GM06990 (cell line): Measurements from ENCODE around the gene TMEM134.

Experiments
- DNase-seq: peaks from one replicate; pipeline ENCODE4 v3.0.0-alpha.2; 2011; ENCODE audit not compliant: insufficient read length; ENCODE audit errors: extremely low read depth
- H3K27me3 ChIP-seq: replicated peaks from 2 replicates; pipeline ENCODE4 v1.6.0; 2011; ENCODE audit warnings: low read length; ENCODE audit not compliant: control insufficient read depth, insufficient read depth
- H3K36me3 ChIP-seq: 2 replicates; pipeline ENCODE4 v1.5.1; 2011; ENCODE audit warnings: low read length; ENCODE audit not compliant: control insufficient read depth, insufficient read depth
- H3K4me3 ChIP-seq: replicated peaks from 2 replicates; pipeline ENCODE4 v1.5.1; 2011; ENCODE audit warnings: low read depth, mild to moderate bottlenecking, control low read depth, low read length
- TF ChIP-seq, protein P1 (sequence below): IDR thresholded peaks from 2 replicates; pipeline ENCODE4 v1.5.1; 2011; ENCODE audit warnings: low read length, control low read depth, mild to moderate bottlenecking, inconsistent platforms; ENCODE audit not compliant: insufficient read depth, poor library complexity, severe bottlenecking

Gene TMEM134

GRCh38 chr11:67492069-67492727, 23.1 kb upstream of the TMEM134 start:
- peak; percentile 11 for DNase-seq
- Histone ChIP-seq H3K27me3 (no peaks in the 10 kb centered on the region), H3K36me3 (peaks cover 51% of the 10 kb centered on the region), H3K4me3 (no peak overlapping the region)
- TF ChIP-seq, protein P1, sequence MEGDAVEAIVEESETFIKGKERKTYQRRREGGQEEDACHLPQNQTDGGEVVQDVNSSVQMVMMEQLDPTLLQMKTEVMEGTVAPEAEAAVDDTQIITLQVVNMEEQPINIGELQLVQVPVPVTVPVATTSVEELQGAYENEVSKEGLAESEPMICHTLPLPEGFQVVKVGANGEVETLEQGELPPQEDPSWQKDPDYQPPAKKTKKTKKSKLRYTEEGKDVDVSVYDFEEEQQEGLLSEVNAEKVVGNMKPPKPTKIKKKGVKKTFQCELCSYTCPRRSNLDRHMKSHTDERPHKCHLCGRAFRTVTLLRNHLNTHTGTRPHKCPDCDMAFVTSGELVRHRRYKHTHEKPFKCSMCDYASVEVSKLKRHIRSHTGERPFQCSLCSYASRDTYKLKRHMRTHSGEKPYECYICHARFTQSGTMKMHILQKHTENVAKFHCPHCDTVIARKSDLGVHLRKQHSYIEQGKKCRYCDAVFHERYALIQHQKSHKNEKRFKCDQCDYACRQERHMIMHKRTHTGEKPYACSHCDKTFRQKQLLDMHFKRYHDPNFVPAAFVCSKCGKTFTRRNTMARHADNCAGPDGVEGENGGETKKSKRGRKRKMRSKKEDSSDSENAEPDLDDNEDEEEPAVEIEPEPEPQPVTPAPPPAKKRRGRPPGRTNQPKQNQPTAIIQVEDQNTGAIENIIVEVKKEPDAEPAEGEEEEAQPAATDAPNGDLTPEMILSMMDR: no peak

- peaks cover 47% of the 10 kb centered on the region for H3K36me3 ChIP-seq
Measured at GRCh38 chr11:67491276-67492068, 22.4 kb upstream of the TMEM134 start.

DNA sequence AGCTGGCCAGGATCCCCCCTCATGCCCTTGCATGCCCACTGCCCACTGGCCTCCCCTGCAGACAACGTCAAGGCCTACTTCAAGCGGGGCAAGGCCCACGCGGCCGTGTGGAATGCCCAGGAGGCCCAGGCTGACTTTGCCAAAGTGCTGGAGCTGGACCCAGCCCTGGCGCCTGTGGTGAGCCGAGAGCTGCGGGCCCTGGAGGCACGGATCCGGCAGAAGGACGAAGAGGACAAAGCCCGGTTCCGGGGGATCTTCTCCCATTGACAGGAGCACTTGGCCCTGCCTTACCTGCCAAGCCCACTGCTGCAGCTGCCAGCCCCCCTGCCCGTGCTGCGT, 21.6 kb upstream of the TMEM134 start:
- no peaks in the 10 kb centered on the region for H3K27me3 ChIP-seq
- H3K36me3 ChIP-seq: peaks cover 42% of the 10 kb centered on the region
- TF ChIP-seq, protein P1: no peak
- DNase-seq: peak; percentile 15
- H3K4me3 ChIP-seq: no peak overlapping the region

More at GRCh38 chr11:67491276-67492068, 22.4 kb upstream of the TMEM134 start:
- H3K4me3 ChIP-seq: no peak overlapping the region
- peak; percentile 10 for DNase-seq
- TF ChIP-seq, protein P1: no peak
- H3K27me3 ChIP-seq: no peaks in the 10 kb centered on the region

GRCh38 chr11:67489885-67490726, 21.1 kb upstream of the TMEM134 start:
- Histone ChIP-seq H3K4me3 (no peak overlapping the region), H3K27me3 (no peaks in the 10 kb centered on the region), H3K36me3 (peaks cover 36% of the 10 kb centered on the region)
- peak; percentile 18 for DNase-seq
- TF ChIP-seq, protein P1: no peak

DNA sequence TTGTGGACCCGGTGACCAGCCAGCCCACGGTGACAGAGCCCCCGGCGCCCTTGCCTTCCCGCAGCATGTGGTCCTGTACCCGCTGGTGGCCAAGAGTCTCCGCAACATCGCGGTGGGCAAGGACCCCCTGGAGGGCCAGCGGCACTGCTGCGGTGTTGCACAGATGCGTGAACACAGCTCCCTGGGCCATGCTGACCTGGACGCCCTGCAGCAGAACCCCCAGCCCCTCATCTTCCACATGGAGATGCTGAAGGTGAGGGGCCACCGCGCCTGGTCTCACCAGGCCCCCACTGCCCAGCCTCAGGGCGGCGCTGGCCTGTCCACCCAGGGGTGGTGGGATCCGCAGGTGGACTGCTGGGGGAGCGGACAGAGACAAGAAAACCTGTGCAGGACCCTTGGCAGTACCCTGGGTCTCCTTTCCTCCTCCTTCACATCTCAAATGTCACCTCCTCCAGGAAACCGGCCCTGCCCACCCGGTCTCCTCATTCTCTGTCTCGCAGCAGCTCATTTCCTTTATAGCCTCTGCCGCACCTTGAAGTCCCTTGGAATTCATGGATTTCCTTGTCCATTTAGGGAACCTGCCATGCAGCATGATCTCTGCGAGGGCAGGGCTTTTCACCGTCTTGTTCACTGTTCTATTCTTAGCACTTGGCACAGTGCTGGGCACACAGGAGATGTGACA, 20.3 kb upstream of the TMEM134 start:
- peaks cover 33% of the 10 kb centered on the region for H3K36me3 ChIP-seq

More for the DNA sequence above, 20.3 kb upstream of the TMEM134 start:
- TF ChIP-seq, protein P1: no peak
- Histone ChIP-seq H3K27me3 (no peaks in the 10 kb centered on the region), H3K4me3 (no peak overlapping the region)
- DNase-seq: peak; percentile 14
